NCI-H2227 treated with DMSO at 0.1 percent for 48 hours (cell line): Measurements from ENCODE around the gene KCNIP4.
"Not testable (repeated sequence)": the region's sequence is repeated elsewhere in the genome, so short reads cannot be mapped to it uniquely, and the experiment has no call there.

Experiments used
- DNase-seq: peaks from one replicate; lab custom pipeline; 2025; lab: John Stamatoyannopoulos, UW

Gene KCNIP4

DNA sequence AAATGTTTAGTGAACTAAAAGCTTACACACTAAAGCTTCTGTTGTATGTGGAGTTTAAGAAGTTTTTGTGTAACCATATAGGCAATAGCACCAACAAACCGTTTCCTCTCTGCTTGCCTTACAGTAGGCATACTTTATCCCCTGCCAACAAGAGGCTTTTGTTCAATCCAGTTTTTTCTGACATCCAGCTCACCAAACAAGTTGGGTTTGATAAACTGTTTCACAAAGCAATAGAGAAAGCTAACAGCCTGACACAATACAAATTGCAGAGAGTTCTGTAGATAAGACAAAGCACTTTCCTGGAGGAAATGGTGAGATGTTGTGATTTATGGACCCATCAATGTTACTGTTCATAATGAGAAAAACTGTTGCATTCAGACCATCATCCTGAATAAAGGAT, 1194.5 kb downstream of the KCNIP4 start:
- no peak for DNase-seq

DNA sequence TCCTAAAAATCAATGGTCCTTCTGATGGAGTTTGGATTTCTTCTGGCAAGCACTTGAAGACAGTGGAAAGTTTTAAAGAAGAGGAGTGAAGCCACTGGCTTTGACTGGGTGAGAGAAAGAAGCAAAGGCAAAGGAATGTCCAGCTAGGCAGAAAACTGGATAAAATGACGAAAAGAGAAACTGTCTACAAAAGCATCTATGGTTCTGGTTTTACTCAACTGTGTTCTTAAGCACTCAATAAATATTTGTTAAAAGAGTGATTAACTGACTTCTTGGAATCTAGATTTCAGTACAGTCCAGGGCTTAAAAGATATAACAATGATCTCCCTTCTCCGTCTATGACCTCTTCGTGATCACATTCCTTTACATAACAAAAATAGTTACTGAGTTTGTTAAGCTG, 1195.9 kb downstream of the KCNIP4 start:
- DNase-seq: no peak

DNA sequence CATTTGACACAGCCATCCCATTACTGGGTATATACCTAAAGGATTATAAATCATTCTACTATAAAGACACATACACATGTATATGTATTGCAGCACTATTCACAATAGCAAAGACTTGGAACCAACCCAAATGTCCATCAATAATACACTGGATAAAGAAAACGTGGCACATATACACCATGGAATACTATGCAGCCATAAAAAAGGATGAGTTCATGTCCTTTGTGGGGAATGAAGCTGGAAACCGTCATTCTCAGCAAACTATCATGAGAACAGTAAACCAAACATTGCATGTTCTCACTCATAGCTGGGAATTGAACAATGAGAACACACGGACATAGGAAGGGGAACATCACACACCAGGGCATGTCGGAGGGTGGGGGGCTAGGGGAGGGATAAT, 1202.6 kb downstream of the KCNIP4 start:
- not testable (repeated sequence) for DNase-seq

DNA sequence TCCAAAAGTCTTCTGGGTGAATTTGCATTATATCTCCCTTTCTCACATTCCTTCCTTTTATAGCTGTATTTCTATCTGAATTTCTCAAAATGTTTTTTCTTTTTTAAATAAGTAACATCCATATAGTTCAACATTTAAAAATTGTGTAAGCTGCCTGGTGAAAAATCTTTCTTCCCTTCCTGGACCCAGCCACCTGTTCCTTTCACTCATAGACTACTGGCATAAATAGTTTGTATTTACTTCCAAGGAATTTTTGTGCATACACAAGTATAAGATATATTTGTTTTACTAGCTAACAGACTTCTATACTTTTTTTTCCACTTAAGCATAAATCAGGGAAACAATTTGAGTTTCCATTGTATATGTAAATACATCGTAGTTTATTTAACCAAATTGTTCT, 1212.6 kb downstream of the KCNIP4 start:
- no peak for DNase-seq

DNA sequence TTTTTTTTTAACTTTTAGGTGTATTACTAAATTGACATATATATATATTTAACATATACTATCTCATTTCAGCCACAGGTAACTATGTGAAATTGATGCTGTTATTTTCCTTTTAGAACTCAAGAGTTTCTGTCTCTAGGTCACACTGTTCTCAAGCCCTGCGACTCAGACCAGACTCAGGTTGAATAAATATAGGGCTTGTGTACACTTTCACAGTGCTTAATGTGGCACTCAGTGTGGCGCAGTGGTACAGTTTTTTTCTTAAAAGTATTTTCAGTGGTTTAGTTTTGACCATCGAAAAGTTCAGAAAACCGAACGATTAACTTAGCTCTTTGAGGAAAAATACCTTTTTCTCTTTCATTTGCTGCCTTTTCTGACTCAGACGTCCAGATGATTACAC, 1223.7 kb downstream of the KCNIP4 start:
- DNase-seq: no peak

DNA sequence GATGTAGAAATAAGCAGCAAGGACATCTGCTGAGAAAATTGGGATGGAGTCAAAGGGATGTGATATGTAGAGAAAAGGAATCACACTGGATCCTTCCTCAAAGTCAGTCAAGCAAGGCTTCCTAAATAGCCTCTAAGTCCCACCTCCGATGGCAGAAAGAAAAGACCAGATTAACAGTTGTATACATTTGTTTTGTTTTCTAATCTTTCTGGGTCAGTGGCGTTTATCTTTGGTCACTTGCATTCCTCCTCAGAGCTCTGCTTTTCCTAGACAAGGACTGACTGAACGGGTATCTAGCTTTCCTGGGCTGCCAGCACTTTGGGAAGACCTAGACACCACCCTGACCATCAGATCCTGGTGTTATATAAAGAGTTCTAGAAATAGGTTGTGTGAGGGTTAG, 1225.1 kb downstream of the KCNIP4 start:
- no peak for DNase-seq

DNA sequence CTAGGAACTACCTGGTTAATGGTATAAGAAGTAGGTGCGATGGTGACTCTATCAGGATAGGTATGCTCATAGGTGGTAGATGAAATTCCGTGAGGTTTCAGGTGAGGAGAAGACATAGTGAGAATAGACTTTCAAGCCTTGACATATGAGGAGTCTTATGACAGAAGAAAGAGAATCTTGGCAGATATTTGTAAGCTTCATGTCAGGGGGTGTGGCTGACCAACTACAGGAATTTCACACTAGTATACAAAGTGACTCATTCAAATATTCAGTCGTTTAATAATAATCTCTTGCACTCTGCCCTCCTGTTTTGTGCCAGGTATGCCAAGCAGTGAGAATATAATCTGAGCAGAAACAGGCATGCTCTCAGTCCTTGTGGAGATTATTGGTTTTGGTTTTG, 1225.6 kb downstream of the KCNIP4 start:
- DNase-seq: no peak

DNA sequence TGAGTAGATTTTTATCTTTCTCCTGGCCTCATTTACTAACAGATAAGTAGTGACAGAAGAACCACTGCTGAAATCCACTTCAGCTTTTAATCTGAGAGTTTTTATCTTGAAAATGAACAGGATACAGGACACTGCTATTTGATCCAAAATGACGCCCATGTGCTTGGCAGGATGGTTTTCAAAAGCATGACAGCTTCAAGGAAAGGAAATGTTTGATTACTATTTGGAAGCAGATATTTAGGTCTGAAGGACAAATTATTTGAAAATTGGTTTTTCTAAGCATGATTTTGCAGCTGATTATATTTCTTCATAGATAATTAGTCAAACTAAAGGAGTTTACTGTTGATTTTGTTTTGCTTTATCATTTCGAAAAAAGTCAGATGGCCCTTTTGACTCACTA, 1237.2 kb downstream of the KCNIP4 start:
- no peak for DNase-seq

DNA sequence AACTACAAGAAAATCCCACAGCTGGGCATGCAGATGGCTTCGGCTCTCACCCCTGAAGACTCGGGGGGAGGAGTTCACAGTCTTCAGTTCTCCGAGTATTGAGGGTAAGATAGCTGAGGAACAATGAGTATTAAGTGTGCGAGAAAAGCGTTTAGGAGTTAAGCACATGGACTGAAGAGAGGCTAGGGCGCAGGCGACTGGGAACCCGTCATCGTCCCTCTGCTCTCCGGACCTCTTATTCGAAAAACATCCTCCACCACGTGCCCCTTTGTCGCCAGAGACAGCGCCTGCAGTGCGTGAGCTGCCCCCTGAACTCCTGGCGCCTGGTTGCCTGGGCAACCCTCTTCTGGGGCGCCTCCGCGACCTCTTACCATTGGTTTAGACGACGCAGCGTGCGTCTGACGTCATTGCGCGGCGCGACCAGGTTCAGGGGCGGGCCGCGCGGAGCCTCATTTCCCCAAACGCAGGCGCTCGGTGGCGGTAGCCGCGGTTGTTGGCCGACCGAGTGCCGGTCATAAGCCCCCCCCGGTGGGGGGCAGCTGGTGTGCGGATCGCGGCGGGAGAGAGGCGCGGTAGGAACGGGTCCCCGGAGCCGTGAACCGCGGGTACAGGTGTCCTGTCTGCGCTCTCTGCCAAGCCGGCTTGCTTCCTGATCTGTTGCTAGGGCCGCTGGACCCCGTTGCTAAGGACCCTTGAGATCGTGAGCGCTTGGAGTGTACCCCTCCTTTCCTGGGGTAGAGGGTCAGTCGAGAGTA, 1248.4 kb downstream of the KCNIP4 start, which contains the start of gene PACRGL:
Gene PACRGL, plus strand, starts transcription at position 452 of the 755 bp plus-strand sequence. CDS start 4,024 bp downstream, outside the sequence.
- peak; percentile 91 for DNase-seq

DNA sequence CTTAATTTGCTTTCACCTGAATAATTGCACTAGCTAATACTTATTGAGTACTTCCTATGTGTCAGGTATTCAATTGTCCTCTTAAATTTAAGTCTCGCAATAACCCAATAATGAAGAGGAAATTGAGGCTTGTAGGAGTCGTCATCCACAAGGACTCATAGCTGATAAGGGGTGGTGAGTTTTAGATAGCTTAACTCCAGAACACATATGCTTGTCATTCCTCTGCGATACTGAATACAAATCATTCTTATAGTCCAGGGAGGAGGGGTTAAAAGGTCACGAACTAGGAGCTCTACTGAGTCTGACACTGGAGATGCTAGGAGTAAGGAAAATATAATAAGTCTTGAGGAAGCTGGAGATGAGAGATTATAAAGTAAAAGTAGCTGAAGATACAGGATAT, 1249.8 kb downstream of the KCNIP4 start:
- DNase-seq: no peak

DNA sequence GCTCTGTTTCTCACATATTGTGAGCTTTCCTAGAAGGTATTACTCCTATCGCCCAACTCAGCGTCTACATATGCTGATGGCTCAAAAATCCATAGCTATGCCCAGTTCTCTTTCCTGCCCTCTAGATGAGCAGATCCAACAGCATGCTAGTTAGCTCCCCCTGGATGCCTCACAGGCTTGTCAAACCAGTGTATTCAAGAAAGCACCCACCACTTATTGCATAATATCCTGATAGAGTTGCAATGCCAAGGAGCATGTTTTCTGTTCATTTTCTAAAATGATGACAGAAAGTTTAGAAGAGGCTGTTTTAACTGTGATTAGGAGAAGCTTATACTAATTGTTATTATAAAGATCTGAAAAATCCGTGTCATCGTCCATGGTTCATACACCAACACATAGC, 1250.2 kb downstream of the KCNIP4 start:
- DNase-seq: no peak

DNA sequence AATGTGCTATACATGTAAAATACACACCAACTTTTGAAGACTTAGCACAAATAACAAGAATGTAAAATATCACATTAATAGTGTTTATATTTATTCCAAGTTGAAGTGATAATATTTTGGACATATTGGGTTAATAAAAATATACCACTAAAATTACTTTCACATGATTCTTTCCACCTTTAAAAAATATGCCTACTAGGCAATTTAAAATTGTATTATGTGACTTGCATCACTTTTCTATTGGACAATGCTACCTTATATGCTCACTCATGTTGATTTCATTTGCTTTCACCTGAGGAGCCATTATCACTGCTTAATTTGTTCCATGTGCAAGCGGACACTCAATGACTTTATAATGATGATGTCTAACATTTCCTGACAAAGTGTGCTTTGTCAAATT, 1251.8 kb downstream of the KCNIP4 start:
- DNase-seq: no peak

DNA sequence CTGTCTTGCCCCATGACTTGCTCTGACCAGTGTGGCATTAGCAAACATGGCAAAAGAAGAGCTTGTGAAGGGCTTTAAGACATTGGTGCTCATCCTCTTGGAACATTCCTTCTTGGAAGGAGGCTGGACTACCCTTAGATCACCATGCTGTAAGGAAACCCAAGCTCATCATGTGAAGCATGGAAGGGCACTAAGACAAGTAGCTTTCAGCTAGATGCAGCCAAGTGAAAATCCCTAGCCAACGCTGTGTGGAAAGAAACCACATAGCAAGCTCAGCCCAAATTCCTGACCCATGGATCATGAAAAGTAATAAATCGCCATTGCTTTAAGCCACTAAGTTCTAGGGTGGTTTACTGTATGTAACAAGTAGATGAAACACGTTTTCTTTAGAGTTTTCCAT, 1260.7 kb downstream of the KCNIP4 start:
- no peak for DNase-seq

DNA sequence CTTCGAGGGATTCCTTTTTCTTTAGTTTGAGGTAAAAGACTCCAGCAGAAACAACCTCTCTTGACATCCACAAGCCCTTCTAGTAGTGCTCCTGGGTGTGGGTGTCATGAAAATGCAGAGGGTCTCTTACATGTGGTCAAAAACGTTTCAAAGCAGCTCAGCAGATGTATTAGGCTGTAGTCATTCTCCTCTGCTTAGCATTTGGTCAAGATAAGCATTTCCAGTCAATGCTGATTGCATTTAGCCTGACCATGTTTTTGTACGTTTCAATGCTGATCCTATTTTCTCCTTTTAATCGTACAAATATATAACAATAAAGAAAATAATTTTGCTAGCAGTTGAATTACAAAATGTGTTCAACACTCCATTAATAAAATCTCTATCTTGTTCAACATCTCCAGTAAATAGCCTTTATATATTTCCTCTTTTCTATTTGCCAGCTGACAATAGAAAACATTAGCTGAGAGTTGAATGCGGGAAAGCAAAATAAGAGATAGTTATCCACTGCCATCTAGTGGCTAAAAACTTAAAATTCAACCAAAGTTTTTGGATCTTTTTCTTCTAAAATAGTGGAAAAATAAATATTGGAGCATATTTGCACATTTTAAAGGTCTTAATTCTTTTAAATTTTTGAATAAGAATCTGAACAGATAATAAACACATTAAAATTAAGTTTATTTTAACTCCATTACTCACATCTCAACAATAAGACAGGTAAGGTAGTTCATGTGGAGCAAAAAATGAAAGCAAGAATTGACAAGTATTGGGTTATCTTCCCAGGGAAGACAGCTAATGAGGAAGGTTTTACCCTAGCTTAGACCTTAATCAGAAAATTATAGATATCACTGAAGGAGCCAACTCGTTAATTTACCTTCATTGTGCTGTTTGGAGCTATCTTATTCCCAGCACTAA, 1263.5 kb downstream of the KCNIP4 start:
- peak; percentile 50 for DNase-seq

DNA sequence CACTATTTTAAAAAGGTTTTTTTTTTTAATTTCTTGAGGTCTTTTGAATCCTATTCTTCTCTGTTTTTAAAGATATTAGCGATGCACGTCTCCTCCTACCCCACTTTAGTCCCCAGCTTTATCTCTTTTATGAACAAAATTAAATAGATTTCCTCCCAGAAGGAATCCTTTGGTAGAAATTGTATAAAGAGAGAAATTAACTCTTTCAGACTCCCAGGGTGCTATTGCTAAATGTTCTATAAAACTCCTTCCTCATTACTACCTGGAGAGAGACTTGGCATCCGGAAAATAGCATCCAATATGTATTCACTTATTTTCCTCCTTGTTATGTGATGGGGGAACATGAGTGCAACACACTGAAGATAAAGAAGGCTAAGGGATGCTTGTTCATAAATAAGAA, 1264.8 kb downstream of the KCNIP4 start:
- no peak for DNase-seq

DNA sequence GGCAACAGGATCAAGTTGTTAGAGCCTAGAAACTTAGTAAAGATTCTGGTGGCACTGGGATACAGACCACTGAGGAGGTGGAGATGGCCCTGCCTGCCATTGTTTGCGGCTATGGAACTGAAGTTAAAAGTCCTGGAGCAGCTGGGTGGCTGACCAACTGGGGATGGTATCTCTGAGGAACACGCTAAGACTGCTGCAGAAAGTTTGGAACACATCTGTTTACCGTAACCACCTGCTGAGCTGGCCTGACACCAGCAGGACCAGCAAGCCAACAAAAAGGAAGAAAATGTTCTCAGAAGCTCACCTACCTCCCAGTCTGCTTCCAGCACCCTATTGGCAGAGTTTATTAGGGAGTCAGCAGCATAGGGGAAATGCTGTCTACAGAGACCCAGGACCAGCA, 1265.7 kb downstream of the KCNIP4 start:
- DNase-seq: no peak

DNA sequence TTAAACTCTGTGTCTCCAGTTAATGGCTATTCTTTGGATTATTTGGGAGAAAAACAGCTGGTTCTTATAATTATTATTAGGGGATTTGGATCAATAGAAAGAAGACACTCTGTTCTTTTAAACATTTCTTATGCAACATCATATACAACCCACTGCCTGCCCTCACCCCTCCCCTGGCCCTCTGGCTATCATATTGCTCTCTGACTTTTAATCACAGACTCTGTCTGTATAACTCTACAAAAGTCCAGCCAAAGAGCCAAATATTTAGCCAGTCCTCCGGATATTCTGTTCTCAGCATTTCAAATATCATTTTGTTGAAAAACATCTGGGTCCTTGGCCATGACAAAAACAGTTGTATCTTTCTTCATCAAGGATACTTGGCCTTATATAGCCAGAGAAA, 1267.3 kb downstream of the KCNIP4 start:
- DNase-seq: no peak

DNA sequence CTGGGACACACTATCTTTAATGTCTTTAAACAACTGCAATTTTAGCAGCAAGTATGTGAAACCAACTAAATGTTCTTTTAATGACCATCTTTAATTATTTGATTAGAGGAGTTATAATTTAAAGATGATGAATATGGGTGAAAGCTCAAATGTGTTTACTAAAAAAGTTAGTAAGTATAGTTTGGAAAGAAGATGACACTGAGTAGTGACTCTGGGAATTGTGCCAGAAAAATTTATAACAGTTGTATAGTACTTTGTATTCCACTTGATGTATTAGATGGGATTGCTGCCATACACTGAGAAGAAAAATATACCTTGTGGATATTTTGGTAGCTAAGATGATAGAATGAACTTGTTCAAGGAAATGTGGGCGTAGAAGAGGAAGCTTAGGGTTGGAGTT, 1267.8 kb downstream of the KCNIP4 start:
- DNase-seq: no peak

DNA sequence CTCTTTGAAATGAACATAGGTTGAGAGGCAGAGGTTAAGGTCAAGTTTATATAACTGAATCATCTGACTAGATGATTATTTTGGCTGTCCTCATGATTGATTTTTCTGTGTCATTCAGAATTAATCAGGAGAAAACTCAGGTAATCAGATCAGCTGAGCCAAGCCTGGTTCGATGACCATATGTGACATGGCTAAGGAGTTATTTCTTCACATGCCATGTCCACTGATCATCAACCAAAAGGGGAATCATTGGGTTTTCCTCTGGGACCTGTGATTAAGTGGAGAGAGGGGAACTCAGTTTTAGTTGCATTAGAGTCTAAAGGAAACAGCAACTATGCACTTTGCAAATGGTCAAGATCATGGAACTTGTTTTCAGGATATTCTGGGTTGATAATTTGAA, 1268.6 kb downstream of the KCNIP4 start:
- no peak for DNase-seq
